Superior temporal gyrus (tissue), 1 donor: ENCODE measurements around the gene ANKRD13B.

Source experiments
- DNase-seq: peaks from one replicate; pipeline ENCODE4 v3.0.0-alpha.2; 2016; ENCODE audit errors: extremely low spot score

ANKRD13B gene

DNA sequence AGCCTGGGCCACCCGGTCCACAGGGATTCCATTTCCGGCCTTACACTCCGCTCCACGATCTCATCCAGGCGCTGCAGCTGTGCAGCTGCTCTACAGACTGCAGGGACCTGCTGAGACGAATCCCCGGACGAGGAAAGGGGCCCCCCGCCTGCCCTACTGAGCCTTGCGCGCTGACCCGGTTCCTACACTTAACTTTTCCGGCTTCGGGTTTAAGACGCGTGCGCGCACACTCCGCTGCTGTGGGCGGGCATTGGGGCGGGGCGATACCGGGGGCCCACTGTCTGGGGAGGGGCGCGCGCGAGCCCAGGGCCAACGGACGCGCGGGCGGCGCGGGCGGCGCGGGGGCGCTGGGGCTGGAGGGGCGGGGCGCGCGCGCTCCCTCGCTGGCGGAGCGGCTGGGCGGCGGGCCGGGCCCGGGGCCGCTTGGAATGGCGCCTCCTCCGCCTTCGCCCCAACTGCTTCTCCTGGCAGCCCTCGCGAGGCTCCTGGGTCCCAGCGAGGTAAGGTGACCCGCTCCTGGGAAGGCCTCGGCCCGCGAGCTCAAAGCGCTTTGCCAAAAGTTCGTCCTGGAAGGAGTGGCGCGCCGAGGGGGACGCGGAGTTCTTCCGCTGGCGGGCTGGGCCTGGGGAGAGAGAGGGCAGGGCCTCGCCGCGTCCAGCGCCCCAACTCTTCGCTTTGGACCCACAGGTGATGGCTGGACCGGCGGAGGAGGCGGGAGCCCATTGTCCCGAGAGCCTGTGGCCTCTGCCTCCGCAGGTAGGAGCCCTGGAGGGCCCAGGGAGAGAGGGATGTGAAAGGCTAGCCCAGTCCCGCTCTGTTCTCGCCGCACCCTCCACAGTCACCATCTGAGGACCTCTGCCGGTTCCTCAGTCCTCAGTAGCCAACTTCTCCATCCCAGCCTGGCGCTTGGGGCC lies 24.3 kb upstream of the ANKRD13B start, which contains the start of gene TP53I13:
TSS of gene TP53I13 (plus strand) at position 371 of the 914 bp plus-strand sequence. CDS start at position 429, 58 bp downstream.
- peak; percentile 74 for DNase-seq

DNA sequence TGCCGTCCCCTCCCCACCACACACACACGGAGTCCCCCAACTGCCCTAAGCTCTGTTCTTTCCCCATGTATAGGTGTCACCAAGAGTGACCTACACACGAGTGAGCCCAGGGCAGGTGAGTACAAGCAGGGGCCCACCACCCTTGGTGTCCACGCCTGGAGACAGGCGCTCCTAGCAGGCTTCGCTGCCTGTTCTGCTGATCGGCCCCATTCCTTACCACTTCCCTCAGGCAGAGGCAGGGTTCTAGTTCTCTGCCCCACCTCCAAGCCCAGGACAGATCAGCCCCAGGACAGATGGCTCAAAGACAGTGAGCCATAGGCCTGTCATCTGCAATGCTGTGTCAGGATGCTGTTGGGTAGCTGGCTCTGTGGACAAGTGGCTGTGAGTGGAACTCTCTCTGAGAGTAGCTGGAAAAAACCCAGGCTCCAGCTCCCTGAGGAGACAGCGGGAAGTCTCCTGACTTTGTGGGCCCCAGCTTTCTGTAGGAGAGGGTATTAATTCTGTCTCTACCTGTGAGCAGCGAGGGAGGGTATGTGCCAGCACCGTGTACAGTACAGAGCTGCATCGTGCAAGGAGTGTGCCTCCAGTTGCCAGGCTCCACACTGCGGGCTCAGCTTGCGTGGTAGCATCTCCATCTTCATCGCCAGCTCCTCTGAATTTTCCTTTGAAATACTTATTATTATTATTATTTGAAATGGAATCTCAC lies 23.5 kb upstream of the ANKRD13B start:
- no peak for DNase-seq

DNA sequence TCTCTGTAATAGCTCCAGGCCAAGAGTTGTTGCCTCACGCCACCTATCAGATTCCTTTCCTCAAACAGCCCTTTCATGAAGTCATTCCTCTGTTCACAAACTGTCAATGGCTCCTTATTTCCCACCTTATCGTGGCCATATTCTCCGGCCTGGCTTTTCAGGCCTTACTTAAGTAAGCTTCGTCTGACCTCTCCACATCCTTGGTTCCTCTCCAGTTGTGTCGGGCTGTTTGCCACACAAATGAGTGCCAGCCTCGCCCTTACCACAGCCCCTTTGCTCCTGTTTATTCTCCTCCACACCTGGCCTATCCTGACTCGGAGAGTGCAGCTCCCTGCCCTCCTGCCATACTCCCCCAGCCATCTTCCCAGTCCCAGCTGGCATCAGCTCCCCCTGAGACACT lies 22.4 kb upstream of the ANKRD13B start:
- DNase-seq = no peak

DNA sequence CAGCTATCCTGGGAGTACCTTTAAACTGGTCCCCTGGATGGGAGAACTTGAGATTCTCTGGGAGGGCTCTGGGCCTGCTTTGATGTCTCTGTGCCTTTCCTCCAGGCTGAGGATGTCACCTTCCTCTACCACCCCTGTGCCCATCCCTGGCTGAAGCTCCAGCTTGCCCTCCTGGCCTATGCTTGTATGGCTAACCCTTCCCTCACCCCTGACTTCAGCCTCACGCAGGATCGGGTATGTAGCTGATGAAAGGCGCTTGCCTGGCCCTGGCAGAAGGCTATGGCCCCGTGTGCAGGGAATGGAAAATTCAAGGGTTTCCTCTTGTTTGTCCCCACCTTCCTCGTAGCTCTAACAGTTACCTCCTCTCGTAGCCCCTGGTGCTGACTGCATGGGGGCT lies 21.4 kb upstream of the ANKRD13B start:
- no peak for DNase-seq

DNA sequence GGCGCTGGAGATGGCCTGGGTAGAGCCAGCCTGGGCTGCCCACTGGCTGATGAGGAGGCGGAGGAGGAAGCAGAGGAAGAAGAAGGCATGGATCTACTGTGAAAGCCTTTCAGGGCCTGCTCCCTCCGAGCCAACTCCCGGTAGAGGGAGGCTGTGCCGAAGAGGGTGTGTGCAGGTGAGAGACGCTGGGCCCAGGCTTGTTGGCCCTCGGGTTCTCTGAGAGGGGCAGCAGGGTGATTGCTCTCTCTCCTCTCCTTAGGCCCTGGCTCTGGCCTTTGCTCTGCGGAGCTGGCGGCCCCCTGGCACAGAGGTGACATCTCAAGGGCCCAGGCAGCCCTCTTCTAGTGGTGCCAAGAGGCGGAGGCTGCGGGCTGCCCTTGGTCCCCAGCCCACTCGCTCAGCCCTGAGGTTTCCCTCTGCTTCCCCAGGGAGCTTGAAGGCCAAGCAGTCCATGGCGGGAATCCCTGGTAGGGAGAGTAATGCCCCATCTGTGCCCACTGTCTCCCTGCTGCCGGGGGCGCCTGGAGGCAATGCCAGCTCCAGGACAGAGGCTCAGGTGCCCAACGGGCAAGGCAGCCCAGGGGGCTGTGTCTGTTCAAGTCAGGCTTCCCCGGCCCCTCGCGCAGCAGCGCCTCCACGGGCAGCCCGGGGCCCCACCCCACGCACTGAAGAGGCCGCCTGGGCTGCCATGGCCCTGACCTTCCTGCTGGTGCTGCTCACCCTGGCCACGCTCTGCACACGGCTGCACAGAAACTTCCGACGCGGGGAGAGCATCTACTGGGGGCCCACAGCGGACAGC lies 20.9 kb upstream of the ANKRD13B start:
- no peak for DNase-seq

DNA sequence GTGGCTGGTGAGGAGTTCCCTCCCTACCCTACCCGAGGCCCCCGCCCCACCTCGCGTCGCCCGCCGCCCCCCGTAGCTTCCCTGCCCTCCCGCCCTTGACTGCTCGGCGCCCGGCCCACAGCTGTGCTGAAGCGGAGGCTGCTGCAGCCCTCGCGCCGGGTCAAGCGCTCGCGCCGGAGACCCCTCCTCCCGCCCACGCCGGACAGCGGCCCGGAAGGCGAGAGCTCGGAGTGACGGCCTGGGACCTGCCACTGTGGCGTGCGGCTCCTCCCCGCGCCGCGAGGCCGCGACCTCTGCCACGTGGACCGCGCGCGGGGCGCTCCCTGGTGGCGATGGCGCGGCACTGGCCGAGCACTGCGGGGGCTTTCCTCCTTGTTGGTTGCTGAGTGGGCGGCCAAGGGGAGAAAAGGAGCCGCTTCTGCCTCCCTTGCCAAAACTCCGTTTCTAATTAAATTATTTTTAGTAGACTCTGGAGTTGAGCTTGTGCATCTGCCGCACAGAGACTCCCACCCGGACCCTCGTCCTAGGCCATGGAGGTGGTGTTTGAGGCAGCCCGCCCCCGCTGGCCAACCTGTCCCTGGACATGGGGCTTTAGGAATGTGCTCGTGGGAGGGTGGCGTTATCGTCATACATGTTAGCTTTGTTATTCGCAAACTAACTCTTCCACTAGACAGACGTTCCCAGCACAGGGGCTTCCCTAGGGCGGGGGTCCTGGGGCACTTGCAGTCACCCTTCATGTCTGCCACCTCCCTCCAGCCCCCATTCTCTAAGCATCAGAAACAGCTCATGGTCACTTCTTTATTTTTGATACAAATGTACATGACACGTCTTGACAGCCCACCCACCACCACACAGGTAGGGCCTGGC lies 20.0 kb upstream of the ANKRD13B start:
- DNase-seq = no peak

DNA sequence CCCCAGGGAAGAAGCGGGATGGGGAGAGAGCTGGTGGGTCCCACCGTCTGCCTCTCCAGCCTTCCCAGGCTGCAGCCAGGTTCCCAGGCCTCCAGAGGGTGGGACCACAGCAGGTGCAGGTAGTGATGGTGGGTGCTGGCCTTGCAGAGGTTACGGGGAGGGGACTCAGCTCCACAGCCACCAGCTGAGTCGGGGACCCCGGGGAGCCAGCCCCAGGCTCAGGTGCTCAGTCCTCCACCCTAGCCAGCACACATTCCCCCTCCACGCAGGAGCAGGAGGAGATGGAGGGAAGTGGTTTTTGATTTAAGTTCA lies 19.4 kb upstream of the ANKRD13B start:
- no peak for DNase-seq

DNA sequence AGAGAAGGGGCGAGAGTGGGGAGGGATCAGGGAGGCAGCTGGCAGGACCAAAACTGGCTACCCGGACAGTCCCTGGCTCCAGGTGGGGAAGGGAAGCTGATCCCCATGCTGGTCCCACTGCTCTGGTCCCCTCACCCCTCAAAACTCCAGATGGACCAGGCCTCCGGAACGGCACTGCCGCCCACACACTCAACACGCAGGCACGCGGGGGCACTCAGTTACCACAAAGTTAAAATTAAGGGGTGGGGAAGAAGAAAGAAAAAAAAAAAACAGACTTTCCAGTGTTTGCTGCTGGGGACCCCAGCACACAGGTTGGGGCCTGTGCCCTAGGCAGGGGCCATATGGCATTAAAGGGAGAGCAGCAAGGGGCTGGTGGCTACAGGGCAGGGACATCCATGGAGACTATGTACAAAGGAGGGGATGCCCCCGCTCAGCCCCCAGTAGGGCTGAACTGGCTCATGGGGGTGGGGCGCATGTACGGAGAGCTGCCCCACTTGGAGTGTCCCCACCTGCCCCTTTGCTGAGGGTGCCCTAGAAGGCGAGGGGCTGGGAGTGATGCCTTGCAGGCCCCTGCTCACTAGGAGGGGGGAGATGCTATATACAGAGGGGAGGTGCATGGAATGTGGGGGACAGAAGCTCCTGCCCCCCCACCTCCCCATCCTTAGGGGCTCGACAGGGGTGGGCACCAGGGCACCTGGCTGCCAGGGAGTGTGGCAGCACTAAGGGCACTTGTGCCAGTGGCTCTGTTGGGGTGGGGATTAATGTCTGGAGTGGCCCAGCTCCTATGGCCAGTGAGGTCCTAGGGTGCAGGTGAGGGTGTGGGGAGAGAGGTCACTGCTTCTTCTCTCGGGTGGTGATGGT lies 18.8 kb upstream of the ANKRD13B start:
- peak; percentile 6 for DNase-seq

DNA sequence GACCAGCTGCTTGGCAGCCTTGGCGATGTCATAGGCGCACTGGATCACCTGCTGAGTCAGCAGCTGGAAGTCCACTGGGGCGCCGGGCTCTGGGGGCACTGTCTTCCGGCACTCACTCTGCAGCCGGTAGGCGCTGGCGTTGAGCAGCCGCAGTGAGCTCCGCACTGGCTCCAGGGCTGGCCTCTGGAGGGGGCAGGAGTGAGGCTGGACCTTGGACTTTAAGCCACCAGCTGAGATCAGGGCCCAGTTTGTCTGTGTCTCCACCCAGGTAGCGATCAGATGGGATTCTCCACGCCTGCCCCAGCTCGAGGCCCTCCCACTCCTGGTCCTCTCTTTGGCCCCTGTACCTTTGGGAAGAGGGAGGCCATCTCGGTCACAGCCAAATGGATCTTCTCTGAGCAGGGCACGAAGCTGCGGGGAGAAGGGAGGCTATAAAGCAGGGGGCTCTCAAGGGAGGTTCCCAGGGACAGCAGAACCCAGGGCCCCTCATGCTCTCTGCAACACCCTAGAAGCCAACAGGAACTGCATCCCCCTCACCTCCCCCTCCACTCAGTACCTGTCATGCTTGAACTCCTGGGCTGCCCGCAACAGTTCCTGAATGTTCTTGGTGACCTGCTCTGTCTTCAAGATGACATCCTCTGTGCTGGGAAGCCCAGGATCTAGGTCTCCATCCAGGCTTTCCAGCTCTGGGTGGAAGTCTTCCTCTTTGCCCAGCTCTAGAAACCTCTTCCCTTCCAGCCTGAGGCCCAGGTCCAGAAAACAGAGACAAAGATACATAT lies 18.0 kb upstream of the ANKRD13B start:
- DNase-seq = peak; percentile 5

DNA sequence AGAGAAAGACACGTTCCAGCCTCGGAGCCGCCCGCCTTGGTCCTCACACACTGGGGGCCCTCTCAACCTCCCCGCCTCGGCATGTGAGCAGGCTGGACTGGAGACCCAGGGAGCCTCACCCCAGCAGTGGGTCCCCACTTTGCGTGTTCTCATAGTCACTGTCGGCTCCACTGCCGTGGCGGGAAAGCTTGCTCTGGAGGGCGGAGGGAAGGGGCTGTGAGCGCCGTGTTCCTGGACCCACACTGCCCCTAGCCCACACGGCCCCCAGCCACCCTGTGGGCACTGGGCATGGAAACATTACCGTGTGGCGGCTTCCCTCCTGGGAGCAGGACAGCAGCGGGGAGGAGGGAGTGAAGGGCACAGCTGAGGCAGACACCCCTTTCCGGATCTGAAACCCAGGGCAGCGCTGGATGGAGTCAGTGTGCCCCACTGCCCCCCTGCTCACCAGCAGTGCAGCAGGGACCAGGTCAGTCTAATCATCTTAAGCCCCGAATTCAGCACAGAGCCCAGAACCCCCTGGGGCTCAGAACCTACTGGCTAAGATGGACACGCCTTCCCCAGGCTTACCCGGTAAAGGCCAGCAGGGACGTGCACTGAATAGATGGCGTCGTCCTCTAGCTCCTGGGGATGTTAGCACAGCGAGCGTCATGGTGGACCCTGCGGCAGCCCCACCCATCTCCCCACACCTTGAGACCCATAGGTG lies 17.3 kb upstream of the ANKRD13B start:
- peak; percentile 2 for DNase-seq

DNA sequence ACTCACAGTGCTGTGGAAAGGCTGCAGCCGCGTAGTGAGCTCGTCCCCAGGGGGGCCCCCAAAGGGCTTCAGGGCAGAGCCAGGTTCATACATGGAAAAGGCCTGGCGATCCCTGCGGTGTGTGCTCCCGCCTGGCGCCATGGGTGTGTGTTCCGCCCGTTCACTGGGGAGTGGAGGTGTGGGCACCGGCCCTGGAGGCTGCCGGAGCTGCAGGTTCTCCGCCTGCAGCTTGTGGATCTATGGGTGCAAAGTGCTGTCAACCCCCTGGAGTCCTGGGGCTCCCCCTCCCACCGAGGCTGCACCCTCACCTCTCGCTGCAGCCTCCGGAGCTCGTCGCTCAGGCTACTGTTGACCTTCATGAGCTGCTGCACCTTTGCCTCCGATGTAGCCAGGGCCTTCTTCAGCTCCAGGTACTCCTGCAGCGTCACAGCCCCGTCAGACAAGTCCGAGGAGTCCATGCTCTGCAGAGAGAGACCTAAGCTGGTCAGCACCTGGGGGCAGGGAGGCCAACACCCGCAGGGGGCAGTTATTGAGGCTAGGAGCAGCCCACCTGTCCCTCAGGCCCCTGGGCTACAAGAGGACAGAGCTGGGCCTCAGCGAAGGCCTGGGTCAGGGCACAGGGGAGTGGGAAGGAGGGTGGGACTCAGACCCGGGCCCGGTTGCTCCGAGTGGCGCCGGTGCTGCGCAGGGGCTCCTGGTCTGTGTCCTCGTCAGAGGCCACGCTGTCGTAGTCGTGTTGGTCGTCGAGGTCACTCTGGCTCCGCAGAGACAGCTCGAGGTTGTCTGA lies 16.5 kb upstream of the ANKRD13B start:
- DNase-seq = no peak

DNA sequence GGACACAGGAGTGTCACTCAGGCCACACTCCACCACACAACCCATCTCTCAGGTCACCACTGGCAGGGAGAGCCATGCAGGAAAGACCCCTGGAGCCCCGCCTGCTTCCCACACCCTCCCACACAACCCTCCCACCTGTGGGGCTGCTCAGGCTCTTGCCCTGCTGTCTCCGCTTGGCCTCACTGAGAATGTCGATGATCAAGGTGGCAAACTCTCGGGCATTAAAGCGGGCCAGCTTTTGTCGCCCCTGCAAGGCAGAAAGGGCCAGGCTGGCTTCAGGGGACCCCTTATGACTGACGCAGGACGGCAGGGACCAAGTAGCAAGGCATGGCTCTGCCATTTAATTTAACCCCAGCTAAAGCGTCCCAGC lies 15.9 kb upstream of the ANKRD13B start:
- no peak for DNase-seq

DNA sequence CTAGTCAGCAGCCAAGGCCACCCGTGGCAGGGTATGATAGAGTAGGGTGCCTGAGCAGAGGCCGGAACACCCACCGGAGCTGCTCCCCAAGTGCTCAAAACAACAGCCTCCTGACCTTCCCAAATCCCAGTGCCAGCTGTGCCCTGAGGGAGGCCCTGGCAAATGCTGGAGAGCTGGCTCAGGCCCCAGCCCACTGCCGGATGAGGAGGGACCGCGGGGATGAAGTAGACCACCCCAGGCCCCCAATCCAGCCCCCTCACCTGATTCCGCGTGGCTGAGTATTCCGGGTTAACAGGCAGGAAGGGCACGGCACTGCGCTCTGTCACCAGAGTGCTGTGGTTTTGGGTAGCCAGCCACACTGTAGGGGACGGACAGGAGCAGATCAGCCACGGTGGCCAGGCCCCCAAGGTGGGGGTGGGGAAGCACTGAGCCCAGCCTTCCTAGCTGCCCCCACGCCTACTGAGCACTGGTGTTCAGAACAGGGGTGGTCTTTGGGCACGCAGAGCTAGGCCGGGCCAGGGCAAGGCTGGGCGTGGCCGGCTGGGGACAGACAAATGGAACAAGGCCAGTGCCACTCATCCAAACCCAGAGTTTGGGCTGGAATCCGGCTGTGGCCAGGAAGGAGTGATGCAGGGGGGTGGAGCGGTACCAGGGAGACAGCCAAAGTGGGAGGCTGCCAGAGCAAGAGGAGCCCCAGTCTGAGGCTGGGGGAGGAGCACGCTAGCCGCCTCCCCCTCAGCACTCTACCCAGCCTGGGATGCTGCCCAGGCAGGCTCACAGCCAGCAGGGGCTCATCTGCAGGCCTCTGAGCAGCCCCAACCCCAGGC lies 15.3 kb upstream of the ANKRD13B start:
- peak; percentile 69 for DNase-seq

DNA sequence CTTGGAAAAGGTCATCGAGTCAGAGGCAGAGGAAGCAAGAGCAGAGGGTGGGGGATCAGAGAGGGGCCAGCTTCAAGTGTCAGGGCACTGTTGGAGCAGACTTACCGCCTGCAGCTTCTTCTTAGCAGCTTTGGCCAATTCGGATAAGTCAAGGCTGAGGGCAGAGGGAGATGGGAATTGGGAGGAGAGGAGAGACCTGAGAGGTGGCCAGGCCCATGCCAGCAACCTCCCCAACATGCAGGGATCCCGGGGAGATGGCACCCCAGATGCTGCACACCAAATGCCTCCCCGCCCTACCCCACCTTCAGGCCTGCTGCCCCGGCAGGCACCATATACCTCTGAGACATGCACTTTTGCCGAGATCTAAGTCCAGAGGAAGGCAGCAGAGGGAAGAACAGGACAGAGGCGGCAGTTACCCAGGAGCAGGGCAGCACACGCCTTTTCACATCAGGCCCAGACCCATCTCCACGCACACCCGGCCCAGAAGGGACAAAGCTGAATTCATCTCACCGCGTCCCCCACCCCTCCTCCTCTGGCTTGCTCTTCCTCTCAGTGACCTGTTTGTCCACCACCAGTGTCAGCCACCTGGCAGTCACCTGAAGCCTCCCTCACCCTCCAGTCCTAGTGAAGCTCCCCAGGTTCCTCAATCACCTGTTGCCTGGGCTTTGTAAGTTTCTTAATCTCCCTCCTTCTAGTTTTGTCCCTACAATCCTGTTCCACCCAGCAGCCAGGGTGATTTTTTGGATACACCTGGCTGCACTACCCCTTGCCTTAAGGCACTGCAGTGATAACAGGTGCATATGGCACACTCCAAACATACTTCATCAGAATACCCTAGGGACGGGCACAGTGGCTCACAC lies 14.1 kb upstream of the ANKRD13B start:
- DNase-seq = no peak

DNA sequence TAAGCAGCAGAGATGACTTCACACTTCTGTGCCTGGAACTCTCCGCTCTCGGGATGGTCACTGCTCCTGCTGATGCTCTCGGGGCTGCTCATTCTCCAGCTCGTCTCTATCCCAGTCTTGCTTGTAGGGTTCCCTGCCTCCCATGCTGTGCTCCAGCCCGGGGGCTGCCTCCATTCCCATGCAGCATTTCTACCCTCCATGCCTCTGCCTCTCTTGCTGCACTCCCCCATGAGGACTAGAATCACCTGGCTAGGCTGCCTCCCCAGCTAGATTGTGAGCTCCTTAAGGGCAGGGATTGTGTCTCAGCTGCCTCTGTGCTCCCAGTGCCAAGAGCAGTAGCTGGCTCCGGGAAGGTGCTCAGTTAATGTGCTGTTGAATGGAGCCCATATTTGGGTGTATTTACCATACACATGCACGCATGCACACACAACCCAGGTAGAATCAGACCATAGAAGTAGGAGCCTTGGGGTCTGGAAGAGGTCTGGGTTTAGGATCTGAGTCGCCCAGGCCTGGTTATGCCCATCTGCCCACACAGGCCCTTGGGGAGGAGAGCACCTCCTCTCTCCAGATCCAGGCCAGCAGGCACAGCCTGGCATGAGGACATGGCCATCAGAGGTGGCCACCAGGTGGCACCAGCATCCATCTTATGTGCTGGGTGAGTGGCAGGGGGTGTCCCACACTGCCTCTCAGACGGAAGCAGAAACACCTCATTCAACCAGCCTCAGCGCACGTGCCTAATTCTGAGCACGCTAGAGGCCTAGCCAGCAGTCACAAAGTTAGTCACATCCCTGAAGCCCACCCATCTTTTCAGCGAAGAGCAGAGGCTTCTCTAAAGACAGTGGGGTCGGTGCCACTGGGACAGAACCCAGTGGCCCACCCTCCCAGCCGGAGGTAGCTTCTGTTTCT lies 12.8 kb upstream of the ANKRD13B start:
- DNase-seq = peak; percentile 97
